Measurements from ENCODE around the gene WNT3. TPM values are rescaled to one million over a fixed set of nuclear protein-coding genes. Genes with fewer than 3 reads are reported as not detected.

The WNT3 gene
- polyA plus RNA-seq, 2 of the 4 experiments (the other 2 are of a cell fraction), result 8.3 to 10.8 TPM

DNA sequence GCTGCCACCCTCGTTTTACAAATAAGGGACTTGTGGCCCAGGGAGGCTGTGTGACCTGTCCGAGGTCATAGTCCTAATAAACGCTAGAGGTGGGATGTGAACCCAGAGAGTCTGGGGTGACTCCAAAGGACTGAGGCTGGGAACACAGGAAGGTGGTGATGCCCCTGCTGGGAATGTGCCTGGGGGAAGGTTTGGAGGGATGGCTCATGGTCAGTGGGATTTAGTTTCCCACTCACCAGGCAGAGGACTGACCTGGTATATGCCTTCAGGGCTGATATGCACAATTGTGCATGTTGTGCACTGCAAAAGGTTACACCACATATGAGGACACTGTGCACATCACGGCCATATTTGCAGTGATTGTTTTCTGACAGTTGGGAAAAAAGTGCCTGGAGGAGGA is 19.0 kb upstream of the WNT3 start:
- peaks cover 6% of the 10 kb centered on the region for H3K9me3 ChIP-seq
- CTCF ChIA-PET, result interaction anchor here (10.9 kb wide), 1 partner anchor 14 kb away, joined by 138 read pairs; no protein-coding TSS in a partner anchor
- POLR2A ChIA-PET, result no interaction called here
- ATAC-seq, result no peak
- no peak for DNase-seq (ENCODE audit: low read depth in 1 of 2, low spot score in 1 of 2)
- WGBS (ENCODE audit: missing lambda C conversion rate), result 53% methylated on average over 4 of the region's 4 CpGs
- 0 out of 3 replicates have a peak, but pooled peaks cover 3% of the 10 kb centered on the region for H3K4me1 ChIP-seq
- H3K4me3 ChIP-seq, result no peak overlapping the region
- H3K27ac ChIP-seq, result no peak overlapping the region
- FAIRE-seq, result no peak
- H3K4me2 ChIP-seq, result no peak overlapping the region
- TF ChIP-seq, protein P1, sequence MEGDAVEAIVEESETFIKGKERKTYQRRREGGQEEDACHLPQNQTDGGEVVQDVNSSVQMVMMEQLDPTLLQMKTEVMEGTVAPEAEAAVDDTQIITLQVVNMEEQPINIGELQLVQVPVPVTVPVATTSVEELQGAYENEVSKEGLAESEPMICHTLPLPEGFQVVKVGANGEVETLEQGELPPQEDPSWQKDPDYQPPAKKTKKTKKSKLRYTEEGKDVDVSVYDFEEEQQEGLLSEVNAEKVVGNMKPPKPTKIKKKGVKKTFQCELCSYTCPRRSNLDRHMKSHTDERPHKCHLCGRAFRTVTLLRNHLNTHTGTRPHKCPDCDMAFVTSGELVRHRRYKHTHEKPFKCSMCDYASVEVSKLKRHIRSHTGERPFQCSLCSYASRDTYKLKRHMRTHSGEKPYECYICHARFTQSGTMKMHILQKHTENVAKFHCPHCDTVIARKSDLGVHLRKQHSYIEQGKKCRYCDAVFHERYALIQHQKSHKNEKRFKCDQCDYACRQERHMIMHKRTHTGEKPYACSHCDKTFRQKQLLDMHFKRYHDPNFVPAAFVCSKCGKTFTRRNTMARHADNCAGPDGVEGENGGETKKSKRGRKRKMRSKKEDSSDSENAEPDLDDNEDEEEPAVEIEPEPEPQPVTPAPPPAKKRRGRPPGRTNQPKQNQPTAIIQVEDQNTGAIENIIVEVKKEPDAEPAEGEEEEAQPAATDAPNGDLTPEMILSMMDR (IDR thresholded peaks at IDR 0.05), result no peak
- TF ChIP-seq MAFK (IDR thresholded peaks at IDR 0.05; ENCODE audit: partially characterized antibody), result no peak
- TF ChIP-seq CEBPB (IDR thresholded peaks at IDR 0.05), result no peak
- no peak for TF ChIP-seq ZSCAN20 (CRISPR knock-in tag; IDR thresholded peaks at IDR 0.05)
- no peak for TF ChIP-seq FOSL2 (IDR thresholded peaks at IDR 0.05)
- no peak for TF ChIP-seq FOSL2 (CRISPR knock-in tag; IDR thresholded peaks at IDR 0.05)
- no peak for TF ChIP-seq PHF8 (IDR thresholded peaks at IDR 0.05; ENCODE audit: borderline replicate concordance, low read depth)
- TF ChIP-seq KDM5A (IDR thresholded peaks at IDR 0.05), result no peak
- no peak for TF ChIP-seq BCL3 (IDR thresholded peaks at IDR 0.05)
- TF ChIP-seq SMC3 (IDR thresholded peaks at IDR 0.05), result no peak
- TF ChIP-seq HDAC2 (IDR thresholded peaks at IDR 0.05), result no peak
- TF ChIP-seq, protein P2, sequence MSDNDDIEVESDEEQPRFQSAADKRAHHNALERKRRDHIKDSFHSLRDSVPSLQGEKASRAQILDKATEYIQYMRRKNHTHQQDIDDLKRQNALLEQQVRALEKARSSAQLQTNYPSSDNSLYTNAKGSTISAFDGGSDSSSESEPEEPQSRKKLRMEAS (IDR thresholded peaks at IDR 0.05), result no peak
- TF ChIP-seq, protein P3, sequence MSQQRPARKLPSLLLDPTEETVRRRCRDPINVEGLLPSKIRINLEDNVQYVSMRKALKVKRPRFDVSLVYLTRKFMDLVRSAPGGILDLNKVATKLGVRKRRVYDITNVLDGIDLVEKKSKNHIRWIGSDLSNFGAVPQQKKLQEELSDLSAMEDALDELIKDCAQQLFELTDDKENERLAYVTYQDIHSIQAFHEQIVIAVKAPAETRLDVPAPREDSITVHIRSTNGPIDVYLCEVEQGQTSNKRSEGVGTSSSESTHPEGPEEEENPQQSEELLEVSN (IDR thresholded peaks at IDR 0.05; ENCODE audit: borderline replicate concordance, low read depth), result no peak
- no peak for TF ChIP-seq POLR2A (IDR thresholded peaks at IDR 0.05; ENCODE audit: low read length)
- TF ChIP-seq HOXB13 (CRISPR knock-in tag; IDR thresholded peaks at IDR 0.05; ENCODE audit: low read depth), result no peak
- TF ChIP-seq HEYL (CRISPR knock-in tag; IDR thresholded peaks at IDR 0.05), result no peak
- no peak for TF ChIP-seq EHMT2 (IDR thresholded peaks at IDR 0.05; ENCODE audit: low read depth)
- no peak for TF ChIP-seq RARB (CRISPR knock-in tag; IDR thresholded peaks at IDR 0.05)

DNA sequence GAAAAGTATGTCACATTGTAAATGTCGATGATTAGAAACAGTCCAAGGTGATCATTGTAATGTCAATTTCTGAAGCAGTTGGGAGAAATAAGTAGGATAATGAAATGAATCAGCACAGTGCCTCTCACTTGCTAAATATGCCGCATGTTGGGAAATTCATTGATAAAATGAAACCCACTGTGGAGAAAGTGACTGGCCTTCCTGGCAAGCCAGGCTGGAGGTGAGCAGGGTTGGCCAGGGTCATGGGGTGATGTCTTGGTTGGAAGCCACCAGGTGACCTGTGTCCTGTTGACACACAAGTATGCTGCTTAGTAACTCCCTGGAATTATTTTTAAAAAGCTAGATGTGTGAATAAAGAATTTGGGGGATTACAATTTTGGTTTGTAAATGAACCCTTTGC is 18.0 kb upstream of the WNT3 start:
- ChIA-PET CTCF (interaction anchor here (0.6 to 10.9 kb wide), 32 partner anchors 9 to 154 kb away, joined by 3 to 138 read pairs (median 10); no protein-coding TSS in a partner anchor), POLR2A (no interaction called here)
- ATAC-seq, result no peak
- Histone ChIP-seq H3K4me3 (no peak overlapping the region), H3K27ac (no peak overlapping the region), H3K4me1 (0 out of 3 replicates have a peak, but pooled peaks cover 2% of the 10 kb centered on the region), H3K9me3 (no peaks in the 10 kb centered on the region), H3K4me2 (peak overlapping the region; percentile 39; the same call in 1 of the 3 replicates)
- DNase-seq (ENCODE audit: low read depth in 1 of 2, low spot score in 1 of 2), result no peak
- TF ChIP-seq CHD2 (IDR thresholded peaks at IDR 0.05; ENCODE audit: low read length, partially characterized antibody) (no peak), HOXB5 (CRISPR knock-in tag; IDR thresholded peaks at IDR 0.05) (no peak), CBX2 (IDR thresholded peaks at IDR 0.05; ENCODE audit: borderline replicate concordance, low read depth) (no peak), CBX8 (IDR thresholded peaks at IDR 0.05) (no peak), TP53 (CRISPR knock-in tag; IDR thresholded peaks at IDR 0.05) (no peak), FOSB (CRISPR knock-in tag; IDR thresholded peaks at IDR 0.05) (no peak), HEYL (CRISPR knock-in tag; IDR thresholded peaks at IDR 0.05) (no peak), ZFP36 (IDR thresholded peaks at IDR 0.05; ENCODE audit: borderline replicate concordance, partially characterized antibody) (no peak), SREBF2 (IDR thresholded peaks at IDR 0.05) (no peak)
- WGBS (ENCODE audit: missing lambda C conversion rate), result 91% methylated on average over 2 of the region's 2 CpGs
- no peak for FAIRE-seq

All from A549 (cell line).